NCI-H1105 treated with DMSO at 0.1 percent for 48 hours (cell line): ENCODE results near the gene PLEKHM3.

Experiments
- DNase-seq: peaks from one replicate; lab custom pipeline; 2025; lab: John Stamatoyannopoulos, UW

Gene PLEKHM3

GRCh38 chr2:207791579-207792243 is 233.6 kb downstream of the PLEKHM3 start:
- DNase-seq = no peak

- no peak for DNase-seq
These were observed 234.4 kb downstream of the PLEKHM3 start for GRCh38 chr2:207790898-207791297.

GRCh38 chr2:207787800-207788199 is 237.5 kb downstream of the PLEKHM3 start:
- DNase-seq = no peak

GRCh38 chr2:207787017-207787416 is 238.3 kb downstream of the PLEKHM3 start:
- DNase-seq = no peak

- DNase-seq = no peak
These were observed 240.4 kb downstream of the PLEKHM3 start for GRCh38 chr2:207784898-207785297.

- no peak for DNase-seq
These were observed 241.8 kb downstream of the PLEKHM3 start for GRCh38 chr2:207783514-207783913.

GRCh38 chr2:207782238-207783030 is 242.9 kb downstream of the PLEKHM3 start:
- DNase-seq = peak; percentile 68

- no peak for DNase-seq
These were observed 245.8 kb downstream of the PLEKHM3 start for GRCh38 chr2:207779523-207779922.

- no peak for DNase-seq
These were observed 246.9 kb downstream of the PLEKHM3 start for GRCh38 chr2:207778298-207778882.

- DNase-seq = no peak
These were observed 248.2 kb downstream of the PLEKHM3 start for GRCh38 chr2:207777124-207777523.

- DNase-seq = no peak
These were observed 249.9 kb downstream of the PLEKHM3 start for GRCh38 chr2:207775473-207775872.

- DNase-seq = no peak
These were observed 252.5 kb downstream of the PLEKHM3 start for GRCh38 chr2:207772844-207773205.

GRCh38 chr2:207772081-207772843 is 253.1 kb downstream of the PLEKHM3 start:
- no peak for DNase-seq

GRCh38 chr2:207771421-207771820 is 253.9 kb downstream of the PLEKHM3 start:
- no peak for DNase-seq
